ENCODE results near the gene KIAA2012.

The KIAA2012 gene

GRCh38 chr2:202124286-202124685 lies 51.2 kb downstream of the KIAA2012 start:
- H3K36me3 ChIP-seq (ENCODE audit: insufficient read depth, low read length): no peaks in the 10 kb centered on the region
- H3K4me3 ChIP-seq (ENCODE audit: low read depth in 1 of 2, low read length in 2 of 2): no peak overlapping the region
- ATAC-seq (ENCODE audit: insufficient read depth, low read depth): no peak

GRCh38 chr2:202127687-202128331 lies 54.8 kb downstream of the KIAA2012 start:
- no peak for TF ChIP-seq EZH2 (IDR thresholded peaks at IDR 0.05; ENCODE audit: borderline replicate concordance, low read depth, low read length, severe bottlenecking)
- no peak for TF ChIP-seq CTCF (IDR thresholded peaks at IDR 0.05; ENCODE audit: borderline replicate concordance, extremely low read depth, low read length, poor library complexity, severe bottlenecking)
- H3K9ac ChIP-seq (ENCODE audit: low read depth, low read length): no peak overlapping the region

More at GRCh38 chr2:202124286-202124685, 51.2 kb downstream of the KIAA2012 start:
- Histone ChIP-seq H2AFZ (ENCODE audit: low read depth, low read length) (no peak overlapping the region), H3K79me2 (ENCODE audit: insufficient read depth, low read length) (no peaks in the 10 kb centered on the region), H3K9me3 (ENCODE audit: insufficient read depth, low read length, severe bottlenecking) (no peaks in the 10 kb centered on the region), H3K9ac (ENCODE audit: low read depth, low read length) (no peak overlapping the region), H3K4me2 (ENCODE audit: insufficient read depth, low read length) (no peak overlapping the region), H3K27me3 (ENCODE audit: insufficient read depth, low read length, poor library complexity) (peaks cover 8% of the 10 kb centered on the region), H3K27ac (ENCODE audit: low read length) (no peak overlapping the region), H4K20me1 (ENCODE audit: insufficient read depth, low read length) (no peaks in the 10 kb centered on the region), H3K4me1 (ENCODE audit: insufficient read depth, low read length) (no peaks in the 10 kb centered on the region)
- no peak for DNase-seq
- no peak for TF ChIP-seq CTCF (IDR thresholded peaks at IDR 0.05; ENCODE audit: borderline replicate concordance, extremely low read depth, low read length, poor library complexity, severe bottlenecking)
- TF ChIP-seq EZH2 (IDR thresholded peaks at IDR 0.05; ENCODE audit: borderline replicate concordance, low read depth, low read length, severe bottlenecking): no peak

GRCh38 chr2:202129841-202130240 lies 56.8 kb downstream of the KIAA2012 start:
- Histone ChIP-seq H3K79me2 (ENCODE audit: insufficient read depth, low read length) (no peaks in the 10 kb centered on the region), H3K36me3 (ENCODE audit: insufficient read depth, low read length) (no peaks in the 10 kb centered on the region)

More at GRCh38 chr2:202127687-202128331, 54.8 kb downstream of the KIAA2012 start:
- Histone ChIP-seq H3K4me2 (ENCODE audit: insufficient read depth, low read length) (no peak overlapping the region), H2AFZ (ENCODE audit: low read depth, low read length) (no peak overlapping the region), H3K36me3 (ENCODE audit: insufficient read depth, low read length) (no peaks in the 10 kb centered on the region), H3K4me1 (ENCODE audit: insufficient read depth, low read length) (no peaks in the 10 kb centered on the region), H4K20me1 (ENCODE audit: insufficient read depth, low read length) (no peaks in the 10 kb centered on the region), H3K4me3 (ENCODE audit: low read depth in 1 of 2, low read length in 2 of 2) (no peak overlapping the region), H3K9me3 (ENCODE audit: insufficient read depth, low read length, severe bottlenecking) (no peaks in the 10 kb centered on the region), H3K79me2 (ENCODE audit: insufficient read depth, low read length) (no peaks in the 10 kb centered on the region), H3K27ac (ENCODE audit: low read length) (no peak overlapping the region), H3K27me3 (ENCODE audit: insufficient read depth, low read length, poor library complexity) (peaks cover 8% of the 10 kb centered on the region)
- ATAC-seq (ENCODE audit: insufficient read depth, low read depth) (no peak), DNase-seq (no peak)

More at GRCh38 chr2:202129841-202130240, 56.8 kb downstream of the KIAA2012 start:
- TF ChIP-seq CTCF (IDR thresholded peaks at IDR 0.05; ENCODE audit: borderline replicate concordance, extremely low read depth, low read length, poor library complexity, severe bottlenecking) (no peak), EZH2 (IDR thresholded peaks at IDR 0.05; ENCODE audit: borderline replicate concordance, low read depth, low read length, severe bottlenecking) (no peak)
- no peak overlapping the region for H3K4me2 ChIP-seq (ENCODE audit: insufficient read depth, low read length)
- H3K9ac ChIP-seq (ENCODE audit: low read depth, low read length): no peak overlapping the region
- no peak overlapping the region for H3K27ac ChIP-seq (ENCODE audit: low read length)
- H3K27me3 ChIP-seq (ENCODE audit: insufficient read depth, low read length, poor library complexity): peaks cover 8% of the 10 kb centered on the region
- no peaks in the 10 kb centered on the region for H3K9me3 ChIP-seq (ENCODE audit: insufficient read depth, low read length, severe bottlenecking)
- H3K4me1 ChIP-seq (ENCODE audit: insufficient read depth, low read length): no peaks in the 10 kb centered on the region
- no peak overlapping the region for H3K4me3 ChIP-seq (ENCODE audit: low read depth in 1 of 2, low read length in 2 of 2)
- DNase-seq (no peak), ATAC-seq (ENCODE audit: insufficient read depth, low read depth) (no peak)
- H2AFZ ChIP-seq (ENCODE audit: low read depth, low read length): no peak overlapping the region
- no peaks in the 10 kb centered on the region for H4K20me1 ChIP-seq (ENCODE audit: insufficient read depth, low read length)

Data from DND-41 (cell line).